MM.1S (cell line): ENCODE results near the gene C12orf42.
A peak's percentile ranks its signal among the peaks of the same experiment; 100 is the strongest.

Source experiments
- DNase-seq: peaks from one replicate; pipeline ENCODE4 v3.0.0-alpha.2; 2015
- H2AFZ ChIP-seq: fragments of 300-600 bp; sonication (generic); 2 replicates; pipeline ENCODE4 v1.6.0; 2016; ENCODE audit warnings: antibody characterized with exemption, low read length
- H3F3A ChIP-seq: fragments of 300-600 bp; sonication (generic); 2 replicates; pipeline ENCODE4 v1.6.1; 2016; ENCODE audit warnings: mild to moderate bottlenecking, antibody characterized with exemption, low read length, moderate library complexity, mixed read lengths; ENCODE audit not compliant: insufficient read depth
- H3K27ac ChIP-seq: fragments of 300-600 bp; sonication (generic); 2 replicates; pipeline ENCODE4 v1.5.1; 2016; ENCODE audit warnings: mild to moderate bottlenecking, low read length
- H3K27me3 ChIP-seq: fragments of 300-600 bp; sonication (generic); replicated peaks from 2 replicates; pipeline ENCODE4 v1.6.0; 2016; ENCODE audit warnings: low read length; ENCODE audit not compliant: insufficient read depth
- H3K36me3 ChIP-seq: fragments of 300-600 bp; sonication (generic); replicated peaks from 2 replicates; pipeline ENCODE4 v1.6.1; 2016; ENCODE audit warnings: mild to moderate bottlenecking, low read length, mixed read lengths; ENCODE audit not compliant: insufficient read depth
- H3K4me1 ChIP-seq: fragments of 300-600 bp; sonication (generic); 2 replicates; pipeline ENCODE4 v1.6.1; 2016; ENCODE audit warnings: low read length, mixed read lengths
- H3K4me2 ChIP-seq: fragments of 300-600 bp; sonication (generic); 2 replicates; pipeline ENCODE4 v1.6.0; 2016; ENCODE audit warnings: low read depth, low read length
- H3K4me3 ChIP-seq: fragments of 300-600 bp; sonication (generic); 2 replicates; pipeline ENCODE4 v1.5.1; 2016; ENCODE audit warnings: low read length, mixed read lengths
- H3K79me2 ChIP-seq: fragments of 300-600 bp; sonication (generic); 2 replicates; pipeline ENCODE4 v1.6.1; 2016; ENCODE audit warnings: mixed run types, low read length, mixed read lengths
- H3K9ac ChIP-seq: fragments of 300-600 bp; sonication (generic); 2 replicates; pipeline ENCODE4 v1.6.1; 2016; ENCODE audit warnings: low read length, mixed read lengths
- H3K9me2 ChIP-seq: fragments of 300-600 bp; sonication (generic); replicated peaks from 2 replicates; pipeline ENCODE4 v1.6.1; 2016; ENCODE audit warnings: mild to moderate bottlenecking, low read length, mixed read lengths; ENCODE audit not compliant: insufficient read depth
- H3K9me3 ChIP-seq: fragments of 300-600 bp; sonication (generic); replicated peaks from 2 replicates; pipeline ENCODE4 v1.6.1; 2016; ENCODE audit warnings: mild to moderate bottlenecking, low read length, mixed read lengths; ENCODE audit not compliant: insufficient read depth
- H4K20me1 ChIP-seq: fragments of 300-600 bp; sonication (generic); 2 replicates; pipeline ENCODE4 v1.6.1; 2016; ENCODE audit warnings: mild to moderate bottlenecking, low read length, moderate library complexity, mixed read lengths; ENCODE audit not compliant: insufficient read depth
- CTCF ChIP-seq: fragments of 300-600 bp; sonication (generic); IDR thresholded peaks from 2 replicates; pipeline ENCODE4 v1.5.1; 2016; ENCODE audit warnings: antibody characterized with exemption, low read length, mixed read lengths
- EZH2 ChIP-seq: fragments of 300-600 bp; sonication (generic); optimal IDR thresholded peaks from 2 replicates; pipeline ENCODE3; 2017; ENCODE audit warnings: low read depth, mild to moderate bottlenecking, antibody characterized with exemption, low read length, mixed read lengths
- EZH2phosphoT487 ChIP-seq: fragments of 300-600 bp; sonication (generic); IDR thresholded peaks from 2 replicates; pipeline ENCODE4 v1.6.1; 2018; ENCODE audit warnings: antibody characterized with exemption, low read length

Gene C12orf42

GRCh38 chr12:103392722-103393121, 103.0 kb downstream of the C12orf42 start:
- no peaks in the 10 kb centered on the region for H3K9me3 ChIP-seq
- H4K20me1 ChIP-seq, result no peaks in the 10 kb centered on the region
- H3F3A ChIP-seq, result peaks cover 6% of the 10 kb centered on the region; the same call in 1 of the 2 replicates
- no peak overlapping the region for H3K27ac ChIP-seq
- H3K4me2 ChIP-seq, result no peak overlapping the region
- no peaks in the 10 kb centered on the region for H3K79me2 ChIP-seq
- H3K36me3 ChIP-seq, result no peaks in the 10 kb centered on the region
- TF ChIP-seq CTCF (no peak), EZH2phosphoT487 (no peak), EZH2 (no peak)
- H3K27me3 ChIP-seq, result no peaks in the 10 kb centered on the region
- no peak overlapping the region for H3K9ac ChIP-seq
- DNase-seq, result peak; percentile 69
- no peak overlapping the region for H2AFZ ChIP-seq
- H3K9me2 ChIP-seq, result no peaks in the 10 kb centered on the region
- no peak overlapping the region for H3K4me3 ChIP-seq
- H3K4me1 ChIP-seq, result peaks cover 11% of the 10 kb centered on the region

- Histone ChIP-seq H2AFZ (no peak overlapping the region), H3K4me1 (peaks cover 11% of the 10 kb centered on the region), H3K27me3 (no peaks in the 10 kb centered on the region), H3F3A (peaks cover 6% of the 10 kb centered on the region; the same call in 1 of the 2 replicates), H3K27ac (no peak overlapping the region), H3K9me3 (no peaks in the 10 kb centered on the region), H3K9me2 (no peaks in the 10 kb centered on the region), H3K4me3 (no peak overlapping the region), H4K20me1 (no peaks in the 10 kb centered on the region), H3K79me2 (no peaks in the 10 kb centered on the region), H3K36me3 (no peaks in the 10 kb centered on the region), H3K9ac (no peak overlapping the region), H3K4me2 (no peak overlapping the region)
- DNase-seq, result peak; percentile 28
- no peak for TF ChIP-seq EZH2
- no peak for TF ChIP-seq CTCF
- no peak for TF ChIP-seq EZH2phosphoT487
Measured at GRCh38 chr12:103391103-103391502, 104.7 kb downstream of the C12orf42 start.

- Histone ChIP-seq H3K79me2 (no peaks in the 10 kb centered on the region), H3K27ac (no peak overlapping the region), H3F3A (peaks cover 3% of the 10 kb centered on the region; the same call in 1 of the 2 replicates), H2AFZ (no peak overlapping the region), H3K4me3 (no peak overlapping the region), H3K9me3 (no peaks in the 10 kb centered on the region), H3K9me2 (no peaks in the 10 kb centered on the region), H3K9ac (no peak overlapping the region), H3K4me2 (no peak overlapping the region), H4K20me1 (no peaks in the 10 kb centered on the region), H3K4me1 (peaks cover 2% of the 10 kb centered on the region; the same call in 1 of the 2 replicates), H3K27me3 (no peaks in the 10 kb centered on the region), H3K36me3 (no peaks in the 10 kb centered on the region)
- no peak for DNase-seq
- TF ChIP-seq EZH2 (no peak), EZH2phosphoT487 (no peak), CTCF (no peak)
Measured at GRCh38 chr12:103387385-103387784, 108.4 kb downstream of the C12orf42 start.
